Psoas muscle (tissue), 8 donors: ENCODE data around the gene FTO. TPM values are rescaled to one million over a fixed set of nuclear protein-coding genes. Genes with fewer than 3 reads are reported as not detected.
A peak's percentile ranks its signal among the peaks of the same experiment; 100 is the strongest.

Source experiments
- ATAC-seq, 4 donors: fragments of 200-7000 bp; cut with Tn5 transposase; one replicate each; pipeline ENCODE4 v1.9.1; 2020; ENCODE audit warnings: moderate library complexity in 3 of 4, mild to moderate bottlenecking in 2 of 4
- DNase-seq, 2 donors: peaks; one replicate each; pipeline ENCODE4 v3.0.0-alpha.2; 2020
- H3K27ac ChIP-seq: fragments of 200-600 bp; one replicate; pipeline ENCODE4 v1.8.0; 2022
- H3K27me3 ChIP-seq, 3 donors: fragments of 200-600 bp in 1 of 3; one replicate each; pipeline versions ENCODE4 v1.6.1 to v1.8.0; 2013 to 2022; ENCODE audit warnings: low read length in 2 of 3, mild to moderate bottlenecking in 2 of 3, moderate library complexity in 1 of 3; ENCODE audit not compliant: insufficient read depth in 3 of 3
- H3K36me3 ChIP-seq, 2 donors: fragments of 200-600 bp in 1 of 2; one replicate each; pipeline versions ENCODE4 v1.6.1 to v1.8.0; 2013 to 2022; ENCODE audit warnings: low read depth in 1 of 2, mild to moderate bottlenecking in 1 of 2, moderate library complexity in 1 of 2; ENCODE audit not compliant: insufficient read depth in 1 of 2
- H3K4me1 ChIP-seq: fragments of 200-600 bp; one replicate; pipeline ENCODE4 v1.8.0; 2022
- H3K4me3 ChIP-seq: fragments of 200-600 bp; one replicate; pipeline ENCODE4 v1.8.0; 2022; ENCODE audit warnings: mild to moderate bottlenecking
- H3K9me3 ChIP-seq: fragments of 200-600 bp; one replicate; pipeline ENCODE4 v1.8.0; 2022
- CTCF ChIP-seq: fragments of 200-600 bp; IDR thresholded peaks from one replicate; pipeline ENCODE4 v1.8.0; 2022; ENCODE audit warnings: antibody characterized with exemption
- WGBS, 3 donors: extraction: QIAGEN DNeasy Blood & Tissue Kit; methylation state at CpG; one replicate each; pipeline versions ENCODE4 v1.1.6 to v1.1.7; 2013; 5-methylcytosine and 5-hydroxymethylcytosine counted together
- intact Hi-C, 2 donors: fragments of 100-400 bp; cut with DNase I; formaldehyde crosslinking; loops; one replicate each; pipeline versions ENCODE4 v1.11.0 to v1.14.2; 2022
- polyA plus RNA-seq, 3 donors: library from polyadenylated mRNA; stranded (reverse); fragments of 200-250 nt; gene quantifications; one replicate each; pipeline ENCODE4 v1.2.3, GENCODE V29; 2013
- total RNA-seq, 4 donors: library from RNA; stranded (reverse); fragmentation: NEBNext Ultra II Directional in 2 of 4; extraction: Animal tissue kit (Norgen Biotek cat#: 25700) in 2 of 4; gene quantifications; one replicate each; pipeline versions ENCODE4 v1.2.1 to v1.2.4, GENCODE V29; 2021 to 2023
- donor health status: healthy with polysubstance abuse.
- donor health status: DM: no; HTN: no; CAD: no; lungs with moderate emphysema.
- donor health status: Bipolar disorder and iron deficiency.
- donor health status: healthy.
- donor health status: DM: yes; HTN: yes; CAD: no.
- donor health status: DM: no; HTN: no; CAD: no.
- donor health status: DM: no; HTN: no; CAD: no.
- donor health status: DM: yes; HTN: yes; CAD: no.

FTO gene
- total and polyA plus RNA-seq, 7 donors: 14.2 to 67.6 (median 47.4) TPM

GRCh38 chr16:53773150-53773846 lies 69.3 kb downstream of the FTO start:
- DNase-seq (no peak), ATAC-seq (peak; percentile 76 to 89 (median 82))
- TF ChIP-seq CTCF: peak; percentile 60
- H3K4me1 ChIP-seq: peaks cover 39% of the 10 kb centered on the region
- no peaks in the 10 kb centered on the region for H3K9me3 ChIP-seq
- no peaks in the 10 kb centered on the region for H3K27me3 ChIP-seq
- WGBS, 3 donors: 49 to 62% (median 50%) methylated on average over 5 of the region's 5 CpGs
- no peak overlapping the region for H3K4me3 ChIP-seq
- intact Hi-C loops: loop anchor here in 1 of 2 donors (10.0 kb wide), 1 partner anchor 1162 kb away; the partner anchor contains the start of gene IRX5
- no peak overlapping the region for H3K27ac ChIP-seq
- H3K36me3 ChIP-seq: no peaks in the 10 kb centered on the region

- Histone ChIP-seq H3K4me3 (no peak overlapping the region), H3K9me3 (no peaks in the 10 kb centered on the region), H3K27ac (no peak overlapping the region), H3K27me3 (no peaks in the 10 kb centered on the region), H3K4me1 (peaks cover 36% of the 10 kb centered on the region), H3K36me3 (no peaks in the 10 kb centered on the region)
- TF ChIP-seq CTCF: no peak
- ATAC-seq: no peak
- intact Hi-C loops: loop anchor here in 1 of 2 donors (10.0 kb wide), 1 partner anchor 1161 kb away; the partner anchor contains the start of gene IRX5
- DNase-seq: no peak
- WGBS, 3 donors: 66 to 73% (median 67%) methylated on average over 8 of the region's 8 CpGs
Observed at GRCh38 chr16:53773881-53774280, 69.9 kb downstream of the FTO start.

GRCh38 chr16:53775106-53775820 lies 71.3 kb downstream of the FTO start:
- ATAC-seq (no peak), DNase-seq (no peak)
- intact Hi-C loops: loop anchor here in 1 of 2 donors (10.0 kb wide), 1 partner anchor 1160 kb away; the partner anchor contains the start of gene IRX5
- TF ChIP-seq CTCF: no peak
- Histone ChIP-seq H3K9me3 (no peaks in the 10 kb centered on the region), H3K27me3 (no peaks in the 10 kb centered on the region), H3K27ac (no peak overlapping the region), H3K36me3 (no peaks in the 10 kb centered on the region), H3K4me1 (peaks cover 36% of the 10 kb centered on the region), H3K4me3 (no peak overlapping the region)
- 89 to 98% (median 93%) methylated on average over 2 of the region's 2 CpGs for WGBS, 3 donors

- Histone ChIP-seq H3K9me3 (no peaks in the 10 kb centered on the region), H3K4me1 (peaks cover 36% of the 10 kb centered on the region), H3K36me3 (no peaks in the 10 kb centered on the region), H3K27me3 (no peaks in the 10 kb centered on the region), H3K4me3 (no peak overlapping the region), H3K27ac (no peak overlapping the region)
- ATAC-seq: peak; percentile 37 to 66 (median 54)
- intact Hi-C loops: loop anchor here in 1 of 2 donors (10.0 kb wide), 1 partner anchor 1159 kb away; the partner anchor contains the start of gene IRX5
- 56 to 66% (median 58%) methylated on average over 7 of the region's 7 CpGs for WGBS, 3 donors
- DNase-seq: peak in 1 of 2 donors; percentile 42
- TF ChIP-seq CTCF: no peak
Observed at GRCh38 chr16:53775821-53776431, 72.0 kb downstream of the FTO start.
